Parathyroid adenoma (tissue), 2 donors: ENCODE results near the gene STAT2.

Experiments used
- H2AFZ ChIP-seq: fragments of 300-600 bp; sonication (generic); one replicate; pipeline ENCODE4 v1.7.0; 2017; ENCODE audit warnings: antibody characterized with exemption, mild to moderate bottlenecking
- H3K27ac ChIP-seq: fragments of 300-600 bp; sonication (generic); one replicate; pipeline ENCODE4 v1.7.0; 2017
- H3K27me3 ChIP-seq: fragments of 300-600 bp; sonication (generic); one replicate; pipeline ENCODE4 v1.7.0; 2017; ENCODE audit warnings: low read length; ENCODE audit not compliant: control insufficient read depth, insufficient read depth
- H3K36me3 ChIP-seq: fragments of 300-600 bp; sonication (generic); one replicate; pipeline ENCODE4 v1.7.0; 2017; ENCODE audit warnings: low read length; ENCODE audit not compliant: control insufficient read depth, insufficient read depth
- H3K4me1 ChIP-seq: fragments of 300-600 bp; sonication (generic); one replicate; pipeline ENCODE4 v1.7.0; 2017; ENCODE audit warnings: control low read depth
- H3K4me2 ChIP-seq: fragments of 300-600 bp; sonication (generic); one replicate; pipeline ENCODE4 v1.7.0; 2017; ENCODE audit warnings: low read length
- H3K4me3 ChIP-seq: fragments of 300-600 bp; sonication (generic); one replicate; pipeline ENCODE4 v1.7.0; 2017; ENCODE audit warnings: low read depth, low read length
- H3K79me2 ChIP-seq: fragments of 300-600 bp; sonication (generic); one replicate; pipeline ENCODE4 v1.7.0; 2017; ENCODE audit warnings: control low read depth
- H3K9ac ChIP-seq: fragments of 300-600 bp; sonication (generic); one replicate; pipeline ENCODE4 v1.7.0; 2017; ENCODE audit warnings: mild to moderate bottlenecking
- H3K9me3 ChIP-seq: fragments of 300-600 bp; sonication (generic); one replicate; pipeline ENCODE4 v1.7.0; 2017; ENCODE audit warnings: low read length; ENCODE audit not compliant: control insufficient read depth
- TF ChIP-seq, protein P1 (sequence below): fragments of 300-600 bp; sonication (generic); IDR thresholded peaks from one replicate; pipeline ENCODE4 v1.7.0; 2017; ENCODE audit warnings: antibody characterized with exemption, mild to moderate bottlenecking
- donor health status: primary hyperparathyroidism.

STAT2 gene

GRCh38 chr12:56385873-56386272 lies 26.0 kb upstream of the STAT2 start:
- no peaks in the 10 kb centered on the region for H3K9me3 ChIP-seq
- TF ChIP-seq, protein P1, sequence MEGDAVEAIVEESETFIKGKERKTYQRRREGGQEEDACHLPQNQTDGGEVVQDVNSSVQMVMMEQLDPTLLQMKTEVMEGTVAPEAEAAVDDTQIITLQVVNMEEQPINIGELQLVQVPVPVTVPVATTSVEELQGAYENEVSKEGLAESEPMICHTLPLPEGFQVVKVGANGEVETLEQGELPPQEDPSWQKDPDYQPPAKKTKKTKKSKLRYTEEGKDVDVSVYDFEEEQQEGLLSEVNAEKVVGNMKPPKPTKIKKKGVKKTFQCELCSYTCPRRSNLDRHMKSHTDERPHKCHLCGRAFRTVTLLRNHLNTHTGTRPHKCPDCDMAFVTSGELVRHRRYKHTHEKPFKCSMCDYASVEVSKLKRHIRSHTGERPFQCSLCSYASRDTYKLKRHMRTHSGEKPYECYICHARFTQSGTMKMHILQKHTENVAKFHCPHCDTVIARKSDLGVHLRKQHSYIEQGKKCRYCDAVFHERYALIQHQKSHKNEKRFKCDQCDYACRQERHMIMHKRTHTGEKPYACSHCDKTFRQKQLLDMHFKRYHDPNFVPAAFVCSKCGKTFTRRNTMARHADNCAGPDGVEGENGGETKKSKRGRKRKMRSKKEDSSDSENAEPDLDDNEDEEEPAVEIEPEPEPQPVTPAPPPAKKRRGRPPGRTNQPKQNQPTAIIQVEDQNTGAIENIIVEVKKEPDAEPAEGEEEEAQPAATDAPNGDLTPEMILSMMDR: no peak
- H2AFZ ChIP-seq: no peak overlapping the region
- no peaks in the 10 kb centered on the region for H3K4me1 ChIP-seq
- no peaks in the 10 kb centered on the region for H3K36me3 ChIP-seq
- no peak overlapping the region for H3K9ac ChIP-seq
- no peaks in the 10 kb centered on the region for H3K27me3 ChIP-seq
- H3K4me2 ChIP-seq: no peak overlapping the region
- H3K4me3 ChIP-seq: no peak overlapping the region
- no peaks in the 10 kb centered on the region for H3K79me2 ChIP-seq
- no peak overlapping the region for H3K27ac ChIP-seq

GRCh38 chr12:56382611-56383010 lies 22.7 kb upstream of the STAT2 start:
- no peaks in the 10 kb centered on the region for H3K4me1 ChIP-seq

DNA sequence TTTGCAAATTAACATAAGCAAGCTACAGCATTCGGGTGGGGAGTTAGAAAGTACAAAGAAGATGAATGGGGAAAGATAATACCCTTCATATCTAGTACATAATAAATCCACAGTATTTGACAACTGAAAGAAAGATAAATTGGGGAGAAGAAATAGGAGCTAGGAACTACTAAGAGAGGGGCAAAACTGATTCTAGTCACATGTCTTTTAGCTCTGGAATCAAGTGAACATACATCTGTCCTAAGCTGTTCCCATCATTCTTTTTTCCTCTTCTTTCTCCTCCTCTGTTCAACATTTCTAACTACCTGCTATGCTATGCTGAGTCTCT lies 18.0 kb upstream of the STAT2 start:
- no peaks in the 10 kb centered on the region for H3K36me3 ChIP-seq
- no peak overlapping the region for H3K9ac ChIP-seq
- no peak overlapping the region for H3K27ac ChIP-seq
- no peaks in the 10 kb centered on the region for H3K9me3 ChIP-seq
- H3K4me2 ChIP-seq: no peak overlapping the region
- no peak overlapping the region for H3K4me3 ChIP-seq
- no peaks in the 10 kb centered on the region for H3K79me2 ChIP-seq
- TF ChIP-seq, protein P1: no peak
- H2AFZ ChIP-seq: no peak overlapping the region
- H3K4me1 ChIP-seq: no peaks in the 10 kb centered on the region
- no peaks in the 10 kb centered on the region for H3K27me3 ChIP-seq

More at GRCh38 chr12:56382611-56383010, 22.7 kb upstream of the STAT2 start:
- Histone ChIP-seq H3K4me2 (no peak overlapping the region), H3K9me3 (no peaks in the 10 kb centered on the region), H3K27ac (no peak overlapping the region), H2AFZ (no peak overlapping the region), H3K79me2 (no peaks in the 10 kb centered on the region), H3K36me3 (no peaks in the 10 kb centered on the region), H3K9ac (no peak overlapping the region), H3K4me3 (no peak overlapping the region), H3K27me3 (no peaks in the 10 kb centered on the region)
- TF ChIP-seq, protein P1: no peak

GRCh38 chr12:56377310-56377988 lies 17.5 kb upstream of the STAT2 start:
- H2AFZ ChIP-seq: peak overlapping the region; percentile 35
- no peak overlapping the region for H3K9ac ChIP-seq
- no peak overlapping the region for H3K4me2 ChIP-seq
- no peaks in the 10 kb centered on the region for H3K27me3 ChIP-seq
- H3K79me2 ChIP-seq: no peaks in the 10 kb centered on the region
- TF ChIP-seq, protein P1: no peak
- no peak overlapping the region for H3K4me3 ChIP-seq
- H3K36me3 ChIP-seq: no peaks in the 10 kb centered on the region
- no peaks in the 10 kb centered on the region for H3K9me3 ChIP-seq
- H3K4me1 ChIP-seq: no peaks in the 10 kb centered on the region
- no peak overlapping the region for H3K27ac ChIP-seq
